Measurements from ENCODE around the gene PLPPR1.

PLPPR1 gene

GRCh38 chr9:101307524-101308213 lies 279.1 kb downstream of the PLPPR1 start (continued):
- TF ChIP-seq ARNTL (CRISPR knock-in tag; IDR thresholded peaks at IDR 0.05; ENCODE audit: borderline replicate concordance, low read depth) (no peak), RARB (CRISPR knock-in tag; IDR thresholded peaks at IDR 0.05) (no peak)

- ATAC-seq, result no peak
- TF ChIP-seq SNAI2 (CRISPR knock-in tag; IDR thresholded peaks at IDR 0.05) (no peak), RARB (CRISPR knock-in tag; IDR thresholded peaks at IDR 0.05) (no peak), ESRRG (CRISPR knock-in tag; IDR thresholded peaks at IDR 0.05) (no peak), OSR1 (CRISPR knock-in tag; IDR thresholded peaks at IDR 0.05) (no peak), ZC3H10 (CRISPR knock-in tag; IDR thresholded peaks at IDR 0.05) (no peak), ISL1 (CRISPR knock-in tag; IDR thresholded peaks at IDR 0.05) (no peak), TOX (CRISPR knock-in tag; IDR thresholded peaks at IDR 0.05; ENCODE audit: borderline replicate concordance) (no peak), GLIS3 (CRISPR knock-in tag; IDR thresholded peaks at IDR 0.05) (no peak), ZNF70 (CRISPR knock-in tag; IDR thresholded peaks at IDR 0.05) (no peak), TCF4 (CRISPR knock-in tag; IDR thresholded peaks at IDR 0.05; ENCODE audit: borderline replicate concordance) (no peak), ZNF8 (CRISPR knock-in tag; IDR thresholded peaks at IDR 0.05) (no peak), ARNTL (CRISPR knock-in tag; IDR thresholded peaks at IDR 0.05; ENCODE audit: borderline replicate concordance, low read depth) (no peak), TSHZ2 (CRISPR knock-in tag; IDR thresholded peaks at IDR 0.05) (no peak), BACH2 (CRISPR knock-in tag; IDR thresholded peaks at IDR 0.05; ENCODE audit: borderline replicate concordance) (no peak), ZFP30 (CRISPR knock-in tag; IDR thresholded peaks at IDR 0.05) (no peak), ZFP3 (CRISPR knock-in tag; IDR thresholded peaks at IDR 0.05) (no peak)
- TF ChIP-seq, protein P1, sequence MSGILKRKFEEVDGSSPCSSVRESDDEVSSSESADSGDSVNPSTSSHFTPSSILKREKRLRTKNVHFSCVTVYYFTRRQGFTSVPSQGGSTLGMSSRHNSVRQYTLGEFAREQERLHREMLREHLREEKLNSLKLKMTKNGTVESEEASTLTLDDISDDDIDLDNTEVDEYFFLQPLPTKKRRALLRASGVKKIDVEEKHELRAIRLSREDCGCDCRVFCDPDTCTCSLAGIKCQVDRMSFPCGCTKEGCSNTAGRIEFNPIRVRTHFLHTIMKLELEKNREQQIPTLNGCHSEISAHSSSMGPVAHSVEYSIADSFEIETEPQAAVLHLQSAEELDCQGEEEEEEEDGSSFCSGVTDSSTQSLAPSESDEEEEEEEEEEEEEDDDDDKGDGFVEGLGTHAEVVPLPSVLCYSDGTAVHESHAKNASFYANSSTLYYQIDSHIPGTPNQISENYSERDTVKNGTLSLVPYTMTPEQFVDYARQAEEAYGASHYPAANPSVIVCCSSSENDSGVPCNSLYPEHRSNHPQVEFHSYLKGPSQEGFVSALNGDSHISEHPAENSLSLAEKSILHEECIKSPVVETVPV (CRISPR knock-in tag; IDR thresholded peaks at IDR 0.05), result no peak
- TF ChIP-seq, protein P2, sequence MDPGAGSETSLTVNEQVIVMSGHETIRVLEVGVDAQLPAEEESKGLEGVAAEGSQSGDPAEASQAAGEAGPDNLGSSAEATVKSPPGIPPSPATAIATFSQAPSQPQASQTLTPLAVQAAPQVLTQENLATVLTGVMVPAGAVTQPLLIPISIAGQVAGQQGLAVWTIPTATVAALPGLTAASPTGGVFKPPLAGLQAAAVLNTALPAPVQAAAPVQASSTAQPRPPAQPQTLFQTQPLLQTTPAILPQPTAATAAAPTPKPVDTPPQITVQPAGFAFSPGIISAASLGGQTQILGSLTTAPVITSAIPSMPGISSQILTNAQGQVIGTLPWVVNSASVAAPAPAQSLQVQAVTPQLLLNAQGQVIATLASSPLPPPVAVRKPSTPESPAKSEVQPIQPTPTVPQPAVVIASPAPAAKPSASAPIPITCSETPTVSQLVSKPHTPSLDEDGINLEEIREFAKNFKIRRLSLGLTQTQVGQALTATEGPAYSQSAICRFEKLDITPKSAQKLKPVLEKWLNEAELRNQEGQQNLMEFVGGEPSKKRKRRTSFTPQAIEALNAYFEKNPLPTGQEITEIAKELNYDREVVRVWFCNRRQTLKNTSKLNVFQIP (CRISPR knock-in tag; IDR thresholded peaks at IDR 0.05; ENCODE audit: borderline replicate concordance, low read depth), result no peak
- TF ChIP-seq, protein P3, sequence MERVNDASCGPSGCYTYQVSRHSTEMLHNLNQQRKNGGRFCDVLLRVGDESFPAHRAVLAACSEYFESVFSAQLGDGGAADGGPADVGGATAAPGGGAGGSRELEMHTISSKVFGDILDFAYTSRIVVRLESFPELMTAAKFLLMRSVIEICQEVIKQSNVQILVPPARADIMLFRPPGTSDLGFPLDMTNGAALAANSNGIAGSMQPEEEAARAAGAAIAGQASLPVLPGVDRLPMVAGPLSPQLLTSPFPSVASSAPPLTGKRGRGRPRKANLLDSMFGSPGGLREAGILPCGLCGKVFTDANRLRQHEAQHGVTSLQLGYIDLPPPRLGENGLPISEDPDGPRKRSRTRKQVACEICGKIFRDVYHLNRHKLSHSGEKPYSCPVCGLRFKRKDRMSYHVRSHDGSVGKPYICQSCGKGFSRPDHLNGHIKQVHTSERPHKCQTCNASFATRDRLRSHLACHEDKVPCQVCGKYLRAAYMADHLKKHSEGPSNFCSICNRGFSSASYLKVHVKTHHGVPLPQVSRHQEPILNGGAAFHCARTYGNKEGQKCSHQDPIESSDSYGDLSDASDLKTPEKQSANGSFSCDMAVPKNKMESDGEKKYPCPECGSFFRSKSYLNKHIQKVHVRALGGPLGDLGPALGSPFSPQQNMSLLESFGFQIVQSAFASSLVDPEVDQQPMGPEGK (CRISPR knock-in tag; IDR thresholded peaks at IDR 0.05; ENCODE audit: borderline replicate concordance), result no peak
Measured at GRCh38 chr9:101309139-101309538, 280.6 kb downstream of the PLPPR1 start.

GRCh38 chr9:101311191-101311590 lies 282.7 kb downstream of the PLPPR1 start:
- TF ChIP-seq TSHZ2 (CRISPR knock-in tag; IDR thresholded peaks at IDR 0.05) (no peak), RARB (CRISPR knock-in tag; IDR thresholded peaks at IDR 0.05) (no peak), SNAI2 (CRISPR knock-in tag; IDR thresholded peaks at IDR 0.05) (no peak), ISL1 (CRISPR knock-in tag; IDR thresholded peaks at IDR 0.05) (no peak), ZFP30 (CRISPR knock-in tag; IDR thresholded peaks at IDR 0.05) (no peak), PPARA (CRISPR knock-in tag; IDR thresholded peaks at IDR 0.05; ENCODE audit: borderline replicate concordance) (no peak), ARNTL (CRISPR knock-in tag; IDR thresholded peaks at IDR 0.05; ENCODE audit: borderline replicate concordance, low read depth) (no peak), ZNF8 (CRISPR knock-in tag; IDR thresholded peaks at IDR 0.05) (no peak), CSDC2 (CRISPR knock-in tag; IDR thresholded peaks at IDR 0.05) (no peak), TOX (CRISPR knock-in tag; IDR thresholded peaks at IDR 0.05; ENCODE audit: borderline replicate concordance) (no peak), ESRRG (CRISPR knock-in tag; IDR thresholded peaks at IDR 0.05) (no peak), ZFP3 (CRISPR knock-in tag; IDR thresholded peaks at IDR 0.05) (no peak), ZNF70 (CRISPR knock-in tag; IDR thresholded peaks at IDR 0.05) (no peak), TCF4 (CRISPR knock-in tag; IDR thresholded peaks at IDR 0.05; ENCODE audit: borderline replicate concordance) (no peak), ZC3H10 (CRISPR knock-in tag; IDR thresholded peaks at IDR 0.05) (no peak), OSR1 (CRISPR knock-in tag; IDR thresholded peaks at IDR 0.05) (no peak)
- TF ChIP-seq, protein P2 (CRISPR knock-in tag; IDR thresholded peaks at IDR 0.05; ENCODE audit: borderline replicate concordance, low read depth), result no peak
- TF ChIP-seq, protein P3 (CRISPR knock-in tag; IDR thresholded peaks at IDR 0.05; ENCODE audit: borderline replicate concordance), result no peak
- no peak for ATAC-seq
